Measurements from ENCODE around the gene PCLO. TPM values are rescaled to one million over a fixed set of nuclear protein-coding genes. Genes with fewer than 3 reads are reported as not detected.

The PCLO gene
- total and polyA plus RNA-seq, 2 of the 8 experiments (the other 6 are each of a cell fraction or from before 2014, with no cell fraction given): 1.5 to 3.2 TPM

DNA sequence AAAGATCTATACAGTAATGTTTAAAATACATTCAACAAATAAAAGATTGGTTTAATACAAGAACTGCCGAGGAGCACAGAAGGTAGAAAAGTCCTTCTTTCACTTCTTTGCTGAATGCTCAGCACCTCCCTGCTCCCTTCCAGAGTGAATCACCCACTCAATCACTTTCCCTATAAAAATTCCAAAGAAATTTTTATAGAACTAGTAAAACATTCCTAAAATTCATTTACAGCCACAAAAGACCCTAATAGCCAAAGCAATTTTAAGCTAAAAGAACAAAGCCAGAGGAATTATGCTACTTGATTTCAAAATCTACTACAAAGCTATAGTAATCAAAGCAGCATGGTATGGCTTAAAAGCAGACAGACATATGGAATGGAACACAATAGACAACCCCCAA, 320.9 kb downstream of the PCLO start:
- Histone ChIP-seq H4K8ac (ENCODE audit: extremely low read depth, insufficient read depth, low read length) (no peak overlapping the region), H3K79me1 (ENCODE audit: low read depth, low read length) (no peaks in the 10 kb centered on the region), H3K56ac (replicated peaks; ENCODE audit: insufficient read length, low read depth, low read length) (no peak overlapping the region), H2AFZ (ENCODE audit: low read length) (no peak overlapping the region), H3K9me3 (ENCODE audit: insufficient read depth in 2 of 2, low read depth in 1 of 2, low read length in 1 of 2) (no peaks in the 10 kb centered on the region), H3K79me2 (ENCODE audit: control insufficient read depth in 1 of 2, insufficient read depth in 2 of 2, low read length in 2 of 2) (no peaks in the 10 kb centered on the region), H4K91ac (replicated peaks; ENCODE audit: insufficient read length, low read length) (no peak overlapping the region), H4K20me1 (replicated peaks in 1 of 2; ENCODE audit: control insufficient read depth in 1 of 2, insufficient read depth in 2 of 2, low read length in 2 of 2) (no peaks in the 10 kb centered on the region), H3K36me3 (ENCODE audit: control insufficient read depth in 2 of 4, insufficient read depth in 4 of 4, low read length in 3 of 4) (no peaks in the 10 kb centered on the region), H3K9ac (replicated peaks in 1 of 4; ENCODE audit: extremely low read depth in 1 of 4, low read depth in 3 of 4, low read length in 3 of 4) (no peak overlapping the region), H3K14ac (ENCODE audit: insufficient read length) (no peak overlapping the region), H3K18ac (ENCODE audit: extremely low read depth, low read length) (no peak overlapping the region), H2BK5ac (ENCODE audit: low read depth, low read length) (no peak overlapping the region), H2BK12ac (ENCODE audit: low read depth, low read length) (no peak overlapping the region), H2BK20ac (ENCODE audit: low read length) (no peak overlapping the region), H4K5ac (ENCODE audit: insufficient read length, low read depth, low read length) (no peak overlapping the region), H3K27me3 (replicated peaks in 1 of 4; ENCODE audit: control insufficient read depth in 3 of 4, extremely low read depth in 1 of 4, insufficient read depth in 3 of 4, low read length in 3 of 4) (no peaks in the 10 kb centered on the region), H3K23me2 (ENCODE audit: low read depth, low read length) (no peaks in the 10 kb centered on the region), H2AK5ac (ENCODE audit: low read depth, low read length) (no peak overlapping the region), H2BK120ac (replicated peaks; ENCODE audit: low read depth, low read length) (no peak overlapping the region), H2BK15ac (ENCODE audit: low read length) (no peak overlapping the region), H3K4me1 (replicated peaks in 1 of 4; ENCODE audit: control insufficient read depth in 3 of 4, insufficient read depth in 4 of 4, low read length in 3 of 4) (peaks cover 0 to 3% (median 2%) of the 10 kb centered on the region in 4 experiments; a peak in 3 of 7 replicates), H3K4me2 (ENCODE audit: insufficient read depth in 1 of 2, low read depth in 2 of 2, low read length in 2 of 2) (no peak overlapping the region), H3K23ac (ENCODE audit: insufficient read length) (no peak overlapping the region), H3K4me3 (ENCODE audit: extremely low read depth in 1 of 4, insufficient read depth in 2 of 4, low read depth in 3 of 4, low read length in 4 of 4) (no peak overlapping the region), H3K27ac (ENCODE audit: low read depth, low read length) (no peak overlapping the region), H3K4ac (replicated peaks; ENCODE audit: insufficient read length, low read depth, low read length) (no peak overlapping the region)
- DNase-seq (ENCODE audit: low read depth in 1 of 2, low spot score in 2 of 2): no peak
- FAIRE-seq: no peak
- CTCF ChIA-PET (ENCODE audit: partially characterized antibody): no interaction called here
- POLR2A ChIA-PET (ENCODE audit: partially characterized antibody): no interaction called here
- 93% methylated on average over 1 of the region's 1 CpG; no CpG with 5 or more reads in 1 of the 2 experiments for WGBS, 2 experiments (ENCODE audit: extremely low coverage in 1 of 2, insufficient coverage in 1 of 2, insufficient read length in 1 of 2, insufficient replicate concordance in 2 of 2, low coverage in 1 of 2, low lambda C conversion rate in 2 of 2, missing lambda C conversion rate in 1 of 2)
- TF ChIP-seq SUZ12 (IDR thresholded peaks at IDR 0.05; ENCODE audit: low read length): no peak
- TF ChIP-seq BACH1 (IDR thresholded peaks at IDR 0.05; ENCODE audit: low read length): no peak
- TF ChIP-seq MAFK (IDR thresholded peaks at IDR 0.05; ENCODE audit: low read depth, low read length): no peak
- no peak for TF ChIP-seq KDM5A (IDR thresholded peaks at IDR 0.05; ENCODE audit: low read length)
- no peak for TF ChIP-seq SRF (IDR thresholded peaks at IDR 0.05; ENCODE audit: low read depth, low read length)
- no peak for TF ChIP-seq CBX5 (IDR thresholded peaks at IDR 0.05; ENCODE audit: low read depth, low read length)
- TF ChIP-seq SIX5 (IDR thresholded peaks at IDR 0.05; ENCODE audit: low read depth, low read length): no peak
- TF ChIP-seq BCL11A (IDR thresholded peaks at IDR 0.05; ENCODE audit: low read depth in 2 of 2, low read length in 2 of 2): no peak
- TF ChIP-seq SP1 (IDR thresholded peaks at IDR 0.05; ENCODE audit: low read depth, low read length): no peak
- no peak for TF ChIP-seq NRF1 (IDR thresholded peaks at IDR 0.05; ENCODE audit: low read depth, low read length)
- no peak for TF ChIP-seq TBP (IDR thresholded peaks at IDR 0.05; ENCODE audit: low read depth, low read length)
- TF ChIP-seq CHD1 (IDR thresholded peaks at IDR 0.05; ENCODE audit: low read depth, low read length): no peak
- TF ChIP-seq HDAC6 (IDR thresholded peaks at IDR 0.05; ENCODE audit: low read depth, low read length): no peak
- TF ChIP-seq, protein P1, sequence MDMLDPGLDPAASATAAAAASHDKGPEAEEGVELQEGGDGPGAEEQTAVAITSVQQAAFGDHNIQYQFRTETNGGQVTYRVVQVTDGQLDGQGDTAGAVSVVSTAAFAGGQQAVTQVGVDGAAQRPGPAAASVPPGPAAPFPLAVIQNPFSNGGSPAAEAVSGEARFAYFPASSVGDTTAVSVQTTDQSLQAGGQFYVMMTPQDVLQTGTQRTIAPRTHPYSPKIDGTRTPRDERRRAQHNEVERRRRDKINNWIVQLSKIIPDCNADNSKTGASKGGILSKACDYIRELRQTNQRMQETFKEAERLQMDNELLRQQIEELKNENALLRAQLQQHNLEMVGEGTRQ (IDR thresholded peaks at IDR 0.05; ENCODE audit: low read length): no peak
- TF ChIP-seq GTF2F1 (IDR thresholded peaks at IDR 0.05; ENCODE audit: borderline replicate concordance, low read depth, low read length): no peak
- no peak for TF ChIP-seq RBBP5 (IDR thresholded peaks at IDR 0.05; ENCODE audit: borderline replicate concordance, low read depth, low read length)
